Measurements from ENCODE around the gene LMBR1L.
A peak's percentile ranks its signal among the peaks of the same experiment; 100 is the strongest.
"Not testable (repeated sequence)": the region's sequence is repeated elsewhere in the genome, so short reads cannot be mapped to it uniquely, and the experiment has no call there.

LMBR1L gene

DNA sequence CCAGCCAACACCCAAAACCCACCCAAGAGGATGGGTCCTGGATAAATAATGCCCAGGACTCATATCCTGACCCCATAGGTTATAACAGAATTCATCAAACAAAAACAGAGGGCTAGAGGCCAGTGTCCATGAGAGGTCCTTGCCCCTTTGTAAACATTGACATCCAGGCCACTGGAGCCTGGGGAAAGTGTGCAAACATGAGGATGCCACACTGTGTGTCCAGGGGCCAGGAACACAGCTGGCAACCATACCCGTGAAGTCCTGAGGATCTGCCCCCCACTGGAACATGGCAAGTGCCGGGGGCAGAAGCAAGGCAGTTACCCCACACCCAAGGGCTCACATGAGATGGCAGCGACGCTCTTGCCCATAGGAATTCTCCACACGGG is 45.9 kb downstream of the LMBR1L start:
- no peaks in the 10 kb centered on the region for H3K36me3 ChIP-seq
- H3K4me1 ChIP-seq (ENCODE audit: control insufficient read depth in 1 of 2, insufficient read depth in 1 of 2, low read depth in 1 of 2, low read length in 1 of 2) = peaks cover 25 to 26% of the 10 kb centered on the region in 2 experiments
- H3K4me3 ChIP-seq (ENCODE audit: low read depth in 1 of 2, low read length in 1 of 2) = no peak overlapping the region
- TF ChIP-seq, protein P1, sequence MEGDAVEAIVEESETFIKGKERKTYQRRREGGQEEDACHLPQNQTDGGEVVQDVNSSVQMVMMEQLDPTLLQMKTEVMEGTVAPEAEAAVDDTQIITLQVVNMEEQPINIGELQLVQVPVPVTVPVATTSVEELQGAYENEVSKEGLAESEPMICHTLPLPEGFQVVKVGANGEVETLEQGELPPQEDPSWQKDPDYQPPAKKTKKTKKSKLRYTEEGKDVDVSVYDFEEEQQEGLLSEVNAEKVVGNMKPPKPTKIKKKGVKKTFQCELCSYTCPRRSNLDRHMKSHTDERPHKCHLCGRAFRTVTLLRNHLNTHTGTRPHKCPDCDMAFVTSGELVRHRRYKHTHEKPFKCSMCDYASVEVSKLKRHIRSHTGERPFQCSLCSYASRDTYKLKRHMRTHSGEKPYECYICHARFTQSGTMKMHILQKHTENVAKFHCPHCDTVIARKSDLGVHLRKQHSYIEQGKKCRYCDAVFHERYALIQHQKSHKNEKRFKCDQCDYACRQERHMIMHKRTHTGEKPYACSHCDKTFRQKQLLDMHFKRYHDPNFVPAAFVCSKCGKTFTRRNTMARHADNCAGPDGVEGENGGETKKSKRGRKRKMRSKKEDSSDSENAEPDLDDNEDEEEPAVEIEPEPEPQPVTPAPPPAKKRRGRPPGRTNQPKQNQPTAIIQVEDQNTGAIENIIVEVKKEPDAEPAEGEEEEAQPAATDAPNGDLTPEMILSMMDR (IDR thresholded peaks at IDR 0.05) = no peak
- H3K27me3 ChIP-seq = peaks cover 4% of the 10 kb centered on the region
- H3K9me3 ChIP-seq = no peaks in the 10 kb centered on the region
- H3K27ac ChIP-seq = no peak overlapping the region

DNA sequence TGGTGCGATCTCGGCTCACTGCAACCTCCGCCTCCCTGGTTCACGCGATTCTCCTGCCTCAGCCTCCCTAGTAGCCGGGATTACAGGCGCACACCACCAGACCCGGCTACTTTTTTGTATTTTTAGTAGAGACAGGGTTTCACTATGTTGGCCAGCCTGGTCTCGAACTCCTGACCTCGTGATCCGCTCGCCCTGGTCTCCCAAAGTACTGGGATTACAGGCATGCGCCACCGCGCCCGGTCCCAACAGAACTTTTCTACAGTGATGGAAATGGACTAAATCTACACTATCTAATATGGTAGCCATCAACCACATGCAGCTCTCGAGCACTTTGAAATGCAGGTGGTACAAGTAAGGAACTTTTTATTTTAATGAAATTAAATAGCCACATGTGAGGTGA is 48.7 kb downstream of the LMBR1L start:
- H3K27ac ChIP-seq; H3K4me3 ChIP-seq (ENCODE audit: low read depth in 1 of 2, low read length in 1 of 2); H3K36me3 ChIP-seq; H3K9me3 ChIP-seq; H3K27me3 ChIP-seq: not testable (repeated sequence)
- peaks cover 34 to 39% of the 10 kb centered on the region in 2 experiments for H3K4me1 ChIP-seq (ENCODE audit: control insufficient read depth in 1 of 2, insufficient read depth in 1 of 2, low read depth in 1 of 2, low read length in 1 of 2)

DNA sequence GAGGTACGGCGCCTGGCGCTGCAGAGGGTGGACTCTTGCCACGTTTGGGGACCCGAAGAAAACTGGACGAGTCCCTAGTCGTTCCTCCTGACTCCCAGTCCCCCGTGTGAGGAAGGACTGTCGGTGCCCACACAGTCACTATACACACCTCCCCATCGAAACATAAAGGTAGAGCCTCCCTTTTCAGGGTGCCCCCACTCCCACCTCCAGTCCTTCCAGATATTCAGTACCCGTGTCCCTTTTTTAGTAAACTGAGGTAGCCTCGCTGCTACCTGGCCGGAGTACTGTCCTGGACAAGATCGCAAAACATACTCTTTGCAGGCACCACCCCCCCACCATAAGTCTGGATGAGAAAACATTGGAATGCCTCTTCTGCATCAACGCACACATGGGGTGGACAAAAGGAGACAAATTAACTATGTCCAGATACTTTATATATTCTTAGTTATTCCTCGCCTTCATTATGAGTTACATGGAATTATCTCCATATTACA is 49.4 kb downstream of the LMBR1L start:
- TF ChIP-seq, protein P1 (IDR thresholded peaks at IDR 0.05) = no peak
- Histone ChIP-seq H3K27ac (peak overlapping the region; percentile 97), H3K4me3 (ENCODE audit: low read depth in 1 of 2, low read length in 1 of 2) (peak overlapping the region; percentile 90 to 96), H3K4me1 (ENCODE audit: control insufficient read depth in 1 of 2, insufficient read depth in 1 of 2, low read depth in 1 of 2, low read length in 1 of 2) (peaks cover 42 to 46% of the 10 kb centered on the region in 2 experiments), H3K27me3 (no peaks in the 10 kb centered on the region), H3K9me3 (no peaks in the 10 kb centered on the region), H3K36me3 (no peaks in the 10 kb centered on the region)

DNA sequence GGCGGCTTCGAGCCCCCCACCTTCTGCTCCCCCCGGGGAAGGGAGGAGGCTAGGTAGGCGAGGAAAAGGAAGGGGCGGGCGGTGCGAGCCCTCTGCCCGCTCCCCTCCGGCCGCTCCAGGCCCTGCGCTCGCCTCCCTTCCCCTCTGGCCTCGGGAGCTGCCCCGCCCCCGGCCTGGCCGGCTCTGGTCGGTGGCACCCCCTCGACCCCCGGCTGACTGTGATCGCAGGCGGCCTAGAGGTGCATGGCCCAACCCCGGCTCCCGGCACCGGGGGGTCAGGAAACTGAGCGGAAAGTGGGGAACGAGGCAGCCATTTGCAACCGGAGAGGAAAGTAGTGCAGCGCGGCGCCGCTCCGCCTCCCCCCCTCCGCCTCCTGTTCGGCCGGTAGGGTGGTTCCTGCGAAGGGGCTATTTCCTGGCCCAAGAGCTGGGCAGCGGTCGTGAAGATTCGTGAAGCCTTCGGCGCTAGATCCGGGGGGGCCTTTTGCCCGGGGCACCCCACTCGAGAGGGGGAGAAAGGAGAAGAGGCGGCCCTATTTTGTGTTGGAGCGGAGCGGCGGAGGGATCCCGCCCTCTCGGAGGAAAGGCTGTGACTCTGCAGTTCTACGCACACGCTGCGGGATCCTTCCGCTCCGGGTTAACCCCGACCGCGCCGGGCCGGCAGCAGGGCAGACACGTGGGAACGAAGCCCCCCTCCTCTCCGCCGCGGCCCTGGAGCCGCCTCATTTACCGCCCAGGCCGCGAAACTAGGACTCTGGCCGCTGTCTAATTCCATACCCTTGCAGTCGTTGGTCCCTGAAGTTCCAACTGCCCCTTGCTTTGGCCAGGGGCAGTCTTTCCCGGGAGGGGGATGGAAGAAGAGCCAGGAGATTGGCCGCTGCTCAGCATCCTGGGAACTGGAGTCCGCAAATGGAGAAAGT is 50.1 kb downstream of the LMBR1L start, which contains the start of gene KMT2D:
TSS of gene KMT2D (minus strand) at position 558 of the 920 bp plus-strand sequence. CDS start 5,470 bp downstream, outside the sequence.
- no peaks in the 10 kb centered on the region for H3K36me3 ChIP-seq
- H3K27me3 ChIP-seq = no peaks in the 10 kb centered on the region
- H3K4me1 ChIP-seq (ENCODE audit: control insufficient read depth in 1 of 2, insufficient read depth in 1 of 2, low read depth in 1 of 2, low read length in 1 of 2) = peaks cover 49 to 53% of the 10 kb centered on the region in 2 experiments
- H3K27ac ChIP-seq = peak within 1 kb of the TSS; percentile 97
- H3K9me3 ChIP-seq = no peaks in the 10 kb centered on the region
- peak within 1 kb of the TSS; percentile 90 to 96 for H3K4me3 ChIP-seq (ENCODE audit: low read depth in 1 of 2, low read length in 1 of 2)
- TF ChIP-seq, protein P1 (IDR thresholded peaks at IDR 0.05) = peak; percentile 77

DNA sequence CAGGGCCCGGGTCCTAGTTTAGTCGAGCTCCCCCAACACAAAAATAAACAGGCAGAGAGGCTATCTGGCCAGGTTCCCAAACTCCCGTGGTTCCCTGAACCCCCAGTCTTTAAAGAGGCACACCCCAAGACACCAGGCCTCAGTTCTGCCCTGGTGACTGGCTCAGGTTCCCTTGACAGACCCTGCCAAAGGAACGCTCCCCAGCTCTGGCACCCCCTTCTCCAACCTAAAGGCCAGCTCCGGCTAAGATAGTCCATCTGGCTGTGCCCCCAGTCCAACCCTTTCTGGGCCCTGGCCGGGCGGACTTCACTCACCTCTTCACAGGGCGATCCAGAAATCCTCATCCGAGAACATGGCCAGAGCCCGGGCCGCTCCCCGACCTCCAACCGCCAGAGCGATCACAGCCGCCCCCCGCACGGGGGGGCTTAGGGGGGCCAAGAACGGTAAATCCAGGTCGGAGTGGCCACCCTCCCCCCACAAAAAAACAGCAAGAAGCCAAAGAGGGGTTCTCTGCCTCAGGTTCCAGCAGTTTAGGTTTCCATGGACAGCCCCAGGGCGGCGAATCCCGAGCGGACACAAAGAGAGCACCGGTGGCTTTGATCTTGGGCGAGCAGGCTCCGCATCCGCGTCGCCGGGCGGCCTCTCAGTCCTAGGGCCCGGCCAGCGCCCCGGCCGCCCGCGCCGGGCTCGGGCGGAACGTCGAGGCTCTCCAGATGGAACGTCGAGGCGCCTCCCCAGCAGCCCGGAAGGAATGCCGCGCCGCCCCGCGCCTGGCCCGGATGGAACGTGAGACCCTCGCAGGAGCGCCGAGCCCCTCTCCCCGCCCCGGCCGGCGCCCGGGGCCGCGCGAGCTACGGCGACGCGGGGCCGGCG is 51.1 kb downstream of the LMBR1L start:
- H3K4me1 ChIP-seq (ENCODE audit: control insufficient read depth in 1 of 2, insufficient read depth in 1 of 2, low read depth in 1 of 2, low read length in 1 of 2) = peaks cover 54 to 63% of the 10 kb centered on the region in 2 experiments
- peak overlapping the region; percentile 90 to 96 for H3K4me3 ChIP-seq (ENCODE audit: low read depth in 1 of 2, low read length in 1 of 2)
- H3K27me3 ChIP-seq = no peaks in the 10 kb centered on the region
- TF ChIP-seq, protein P1 (IDR thresholded peaks at IDR 0.05) = no peak
- H3K27ac ChIP-seq = peak overlapping the region; percentile 97
- no peaks in the 10 kb centered on the region for H3K9me3 ChIP-seq
- H3K36me3 ChIP-seq = peaks cover 7% of the 10 kb centered on the region

Data from neutrophil (primary cell).